IMR-90 (cell line): ENCODE results near the gene UBE2O. TPM values are rescaled to one million over a fixed set of nuclear protein-coding genes. Genes with fewer than 3 reads are reported as not detected.

Experiments
- ATAC-seq: fragments of 200-7000 bp; cut with Tn5 transposase; 2 replicates; pipeline ENCODE4 v1.9.1; 2020; ENCODE audit warnings: low read depth, mild to moderate bottlenecking, moderate library complexity
- BruUV-seq: library from RNA; stranded (reverse); fragments of 400-500 nt; replicated peaks from 2 replicates; lab custom pipeline; 2021; lab: Mats Ljungman, UMichigan
- CTCF ChIA-PET: fragments of 300-600 bp; formaldehyde crosslinking; extraction: SDS; loops from one replicate; lab custom pipeline; 2021; ENCODE audit warnings: antibody characterized with exemption; lab: Yijun Ruan, JAX
- POLR2A ChIA-PET: fragments of 300-600 bp; sonication (Branson Sonifier 250); formaldehyde crosslinking; loops from one replicate; lab custom pipeline; 2022; ENCODE audit warnings: antibody characterized with exemption; ENCODE audit not compliant: unreplicated experiment; lab: Charles Lee
- DNase-seq: peaks from one replicate; pipeline ENCODE4 v3.0.0; 2013
- H2AFZ ChIP-seq: replicated peaks from 2 replicates; pipeline ENCODE3; 2013; ENCODE audit warnings: low read length, mild to moderate bottlenecking; ENCODE audit not compliant: poor library complexity
- H2AK5ac ChIP-seq: 2 replicates; pipeline ENCODE4 v1.6.1; 2013; ENCODE audit warnings: low read depth, low read length, inconsistent platforms
- H2AK9ac ChIP-seq: replicated peaks from 2 replicates; pipeline ENCODE3; 2013; ENCODE audit warnings: mild to moderate bottlenecking, low read depth, low read length, moderate library complexity; ENCODE audit not compliant: poor library complexity
- H2BK120ac ChIP-seq: 2 replicates; pipeline ENCODE4 v1.6.1; 2013; ENCODE audit warnings: low read depth, low read length, inconsistent platforms
- H2BK15ac ChIP-seq: 3 replicates; pipeline ENCODE4 v1.6.1; 2013; ENCODE audit warnings: low read depth, low read length, inconsistent platforms
- H2BK20ac ChIP-seq: 2 replicates; pipeline ENCODE4 v1.6.1; 2013; ENCODE audit warnings: low read depth, mild to moderate bottlenecking, inconsistent platforms, low read length, moderate library complexity
- H2BK5ac ChIP-seq: 2 replicates; pipeline ENCODE4 v1.6.1; 2013; ENCODE audit warnings: mild to moderate bottlenecking, low read depth, low read length, inconsistent platforms; ENCODE audit not compliant: poor library complexity, severe bottlenecking
- H3K14ac ChIP-seq: replicated peaks from 2 replicates; pipeline ENCODE4 v1.6.1; 2013; ENCODE audit warnings: low read depth, low read length, inconsistent platforms
- H3K18ac ChIP-seq: 2 replicates; pipeline ENCODE4 v1.6.1; 2013; ENCODE audit warnings: low read depth, low read length, control low read depth
- H3K23ac ChIP-seq: 2 replicates; pipeline ENCODE4 v1.6.1; 2013; ENCODE audit warnings: low read depth, low read length, inconsistent platforms
- H3K27ac ChIP-seq: 2 replicates; pipeline ENCODE4 v1.5.1; 2013; ENCODE audit warnings: mild to moderate bottlenecking, control low read depth, low read length; ENCODE audit not compliant: insufficient read depth
- H3K27me3 ChIP-seq: 2 replicates; pipeline ENCODE4 v1.6.1; 2013; ENCODE audit warnings: low read length; ENCODE audit not compliant: control insufficient read depth, insufficient read depth
- H3K36me3 ChIP-seq: 2 replicates; pipeline ENCODE4 v1.6.1; 2013; ENCODE audit warnings: low read length, mixed read lengths; ENCODE audit not compliant: control insufficient read depth, insufficient read depth
- H3K4ac ChIP-seq: 2 replicates; pipeline ENCODE4 v1.6.1; 2013; ENCODE audit warnings: low read depth, low read length, inconsistent platforms
- H3K4me1 ChIP-seq: 2 replicates; pipeline ENCODE4 v1.6.1; 2013; ENCODE audit warnings: low read length, mixed read lengths; ENCODE audit not compliant: control insufficient read depth, insufficient read depth
- H3K4me2 ChIP-seq: 2 replicates; pipeline ENCODE4 v1.6.1; 2013; ENCODE audit warnings: low read depth, mild to moderate bottlenecking, control low read depth, low read length, moderate library complexity
- H3K4me3 ChIP-seq: 2 replicates; pipeline ENCODE4 v1.5.1; 2013; ENCODE audit warnings: low read depth, mild to moderate bottlenecking, control low read depth, low read length, moderate library complexity; ENCODE audit not compliant: insufficient read depth
- H3K56ac ChIP-seq: 2 replicates; pipeline ENCODE4 v1.6.1; 2013; ENCODE audit warnings: low read length, inconsistent platforms; ENCODE audit not compliant: insufficient read depth; ENCODE audit errors: extremely low read depth
- H3K79me1 ChIP-seq, 2 experiments: 2 replicates each; pipeline ENCODE4 v1.6.1; 2013; ENCODE audit warnings: low read length in 2 of 2, inconsistent platforms in 1 of 2, low read depth in 1 of 2
- H3K9ac ChIP-seq: 2 replicates; pipeline ENCODE4 v1.6.1; 2013; ENCODE audit warnings: low read depth, low read length, control low read depth
- H3K9me1 ChIP-seq: 2 replicates; pipeline ENCODE4 v1.6.1; 2013; ENCODE audit warnings: low read length, inconsistent platforms; ENCODE audit not compliant: insufficient read depth
- H3K9me3 ChIP-seq: 2 replicates; pipeline ENCODE4 v1.6.1; 2013; ENCODE audit warnings: low read length; ENCODE audit not compliant: control insufficient read depth, insufficient read depth
- H4K20me1 ChIP-seq: 2 replicates; pipeline ENCODE4 v1.6.1; 2013; ENCODE audit warnings: low read length, inconsistent platforms; ENCODE audit not compliant: insufficient read depth
- H4K5ac ChIP-seq: 2 replicates; pipeline ENCODE4 v1.6.1; 2013; ENCODE audit warnings: mild to moderate bottlenecking, low read depth, low read length, control low read depth
- H4K8ac ChIP-seq, 2 experiments: 2 replicates each; pipeline ENCODE4 v1.6.1; 2013; ENCODE audit warnings: low read depth in 2 of 2, low read length in 2 of 2, control low read depth in 1 of 2, inconsistent platforms in 1 of 2
- H4K91ac ChIP-seq: 2 replicates; pipeline ENCODE4 v1.6.1; 2013; ENCODE audit warnings: low read depth, low read length, inconsistent platforms; ENCODE audit not compliant: insufficient read depth
- BHLHE40 ChIP-seq: fragments of 150-350 bp; IDR thresholded peaks from 2 replicates; pipeline ENCODE4 v1.6.1; 2016; ENCODE audit warnings: mild to moderate bottlenecking, low read depth, low read length
- RAD21 ChIP-seq: IDR thresholded peaks from 2 replicates; pipeline ENCODE4 v1.6.1; 2012; ENCODE audit warnings: low read length, improper control_type of control experiment
- WGBS, 2 experiments: methylation state at CpG; one replicate each; pipeline versions ENCODE4 v1.1.5 to v1.1.7; 2013; ENCODE audit warnings: missing lambda C conversion rate in 2 of 2; ENCODE audit not compliant: insufficient read length in 1 of 2; ENCODE audit errors: extremely low coverage in 2 of 2; 5-methylcytosine and 5-hydroxymethylcytosine counted together
- dilution Hi-C: fragments of 300-500 bp; cut with HindIII; formaldehyde crosslinking; loops from one replicate; pipeline ENCODE4 v1.14.3; 2018; ENCODE audit warnings: low sequenced_read_pairs; ENCODE audit not compliant: unreplicated experiment
- in situ Hi-C: fragments of 300-500 bp; cut with MboI; formaldehyde crosslinking; loops from 3 replicates; pipeline ENCODE4 v1.14.3; 2019; ENCODE audit warnings: low sequenced_read_pairs, inconsistent platforms, mixed read lengths
- intact Hi-C: fragments of 100-400 bp; cut with micrococcal nuclease; formaldehyde crosslinking; loops from 2 replicates; pipeline ENCODE4 v1.10.0; 2022
- polyA plus RNA-seq, 3 experiments: library from polyadenylated mRNA; depleted of rRNA; stranded (reverse); fragments of >200 nt; gene quantifications; 2 replicates each; pipeline ENCODE4 v1.2.3, GENCODE V29; 2012; ENCODE audit warnings: low replicate concordance in 1 of 3
- total RNA-seq: library from RNA; depleted of rRNA; stranded (reverse); fragments of >200 nt; gene quantifications from 2 replicates; pipeline ENCODE4 v1.2.3, GENCODE V29; 2012

The UBE2O gene
- total and polyA plus RNA-seq, 2 of the 4 experiments (the other 2 are of a cell fraction): 17.6 TPM

- H4K8ac ChIP-seq: no peak overlapping the region
- H4K91ac ChIP-seq: no peak overlapping the region
- peak overlapping the region; percentile 26 for H2AK9ac ChIP-seq
- no peak overlapping the region; the same call in 1 of the 2 replicates for H2BK120ac ChIP-seq
- 0 out of 2 replicates have a peak overlapping the region, but pooled peaks have one; percentile 14 for H3K4ac ChIP-seq
- H4K20me1 ChIP-seq: peaks cover 82% of the 10 kb centered on the region
- 63% methylated on average over 4 of the region's 7 CpGs; no CpG with 5 or more reads in 1 of the 2 experiments for WGBS, 2 experiments
- peaks cover 43% of the 10 kb centered on the region for H3K9me1 ChIP-seq
- H3K4me3 ChIP-seq: no peak overlapping the region
- no peak overlapping the region for H2AFZ ChIP-seq
- dilution Hi-C loops (no loop called here), intact Hi-C loops (no loop called here), in situ Hi-C loops (no loop called here)
- DNase-seq: peak; percentile 41
- ChIA-PET CTCF (interaction anchor here (0.6 to 0.8 kb wide), 2 partner anchors 51 to 829 kb away, joined by 3 read pairs; no protein-coding TSS in a partner anchor), POLR2A (no interaction called here)
- no peak overlapping the region for H3K9ac ChIP-seq
- H3K14ac ChIP-seq: peak overlapping the region; percentile 56; the same call in 1 of the 2 replicates
- H2BK5ac ChIP-seq: peak overlapping the region; percentile 2
- peak overlapping the region; percentile 77 for H2AK5ac ChIP-seq
- H2BK15ac ChIP-seq: peak overlapping the region; percentile 72; the same call in 2 of the 3 replicates
- H4K5ac ChIP-seq: no peak overlapping the region
- H3K18ac ChIP-seq: no peak overlapping the region
- H3K36me3 ChIP-seq: no peaks in the 10 kb centered on the region
- BruUV-seq: no TSS peak
- peak overlapping the region; percentile 64 for H3K23ac ChIP-seq
- H3K4me2 ChIP-seq: no peak overlapping the region
- H3K56ac ChIP-seq: no peak overlapping the region
- H3K79me1 ChIP-seq: peaks cover 40 to 92% of the 10 kb centered on the region in 2 experiments
- no peaks in the 10 kb centered on the region for H3K27me3 ChIP-seq
- TF ChIP-seq RAD21 (no peak), BHLHE40 (peak; percentile 53)
- no peak overlapping the region for H3K27ac ChIP-seq
- peak overlapping the region; percentile 38; the same call in 1 of the 2 replicates for H2BK20ac ChIP-seq
- no peak for ATAC-seq
- no peaks in the 10 kb centered on the region for H3K9me3 ChIP-seq
- peaks cover 39% of the 10 kb centered on the region for H3K4me1 ChIP-seq
These were observed 4.9 kb downstream of the UBE2O start for GRCh38 chr17:76447931-76448652.
